ENCODE results near the gene ANAPC7. TPM values are rescaled to one million over a fixed set of nuclear protein-coding genes. Genes with fewer than 3 reads are reported as not detected.
A peak's percentile ranks its signal among the peaks of the same experiment; 100 is the strongest.

The ANAPC7 gene
- total RNA-seq, 1 donor = 31.5 TPM

- peaks cover 6% of the 10 kb centered on the region for H3K36me3 ChIP-seq (ENCODE audit: insufficient read depth, low read length)
- no peak overlapping the region for H3K4me3 ChIP-seq (ENCODE audit: insufficient read depth, low read length)
- no peaks in the 10 kb centered on the region for H4K20me1 ChIP-seq (ENCODE audit: insufficient read depth, low read length)
- H3K27me3 ChIP-seq (ENCODE audit: insufficient read depth, low read length) = no peaks in the 10 kb centered on the region
- H3K79me2 ChIP-seq (ENCODE audit: insufficient read depth, low read length) = no peaks in the 10 kb centered on the region
- no peak overlapping the region for H3K4me2 ChIP-seq (ENCODE audit: insufficient read depth, low read length)
- TF ChIP-seq, protein P1, sequence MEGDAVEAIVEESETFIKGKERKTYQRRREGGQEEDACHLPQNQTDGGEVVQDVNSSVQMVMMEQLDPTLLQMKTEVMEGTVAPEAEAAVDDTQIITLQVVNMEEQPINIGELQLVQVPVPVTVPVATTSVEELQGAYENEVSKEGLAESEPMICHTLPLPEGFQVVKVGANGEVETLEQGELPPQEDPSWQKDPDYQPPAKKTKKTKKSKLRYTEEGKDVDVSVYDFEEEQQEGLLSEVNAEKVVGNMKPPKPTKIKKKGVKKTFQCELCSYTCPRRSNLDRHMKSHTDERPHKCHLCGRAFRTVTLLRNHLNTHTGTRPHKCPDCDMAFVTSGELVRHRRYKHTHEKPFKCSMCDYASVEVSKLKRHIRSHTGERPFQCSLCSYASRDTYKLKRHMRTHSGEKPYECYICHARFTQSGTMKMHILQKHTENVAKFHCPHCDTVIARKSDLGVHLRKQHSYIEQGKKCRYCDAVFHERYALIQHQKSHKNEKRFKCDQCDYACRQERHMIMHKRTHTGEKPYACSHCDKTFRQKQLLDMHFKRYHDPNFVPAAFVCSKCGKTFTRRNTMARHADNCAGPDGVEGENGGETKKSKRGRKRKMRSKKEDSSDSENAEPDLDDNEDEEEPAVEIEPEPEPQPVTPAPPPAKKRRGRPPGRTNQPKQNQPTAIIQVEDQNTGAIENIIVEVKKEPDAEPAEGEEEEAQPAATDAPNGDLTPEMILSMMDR (IDR thresholded peaks at IDR 0.05; ENCODE audit: extremely low read depth, low read depth, low read length) = no peak
- H2AFZ ChIP-seq (ENCODE audit: low read length) = no peak overlapping the region
- no peak for DNase-seq (ENCODE audit: insufficient read length, low spot score, missing footprints)
- peaks cover 1% of the 10 kb centered on the region for H3K4me1 ChIP-seq (ENCODE audit: insufficient read depth, low read length)
- H3K9me3 ChIP-seq (ENCODE audit: low read depth, low read length) = no peaks in the 10 kb centered on the region
- H3K27ac ChIP-seq (ENCODE audit: low read depth, low read length) = no peak overlapping the region
These were observed 37.0 kb downstream of the ANAPC7 start for GRCh38 chr12:110366321-110367142.

DNA sequence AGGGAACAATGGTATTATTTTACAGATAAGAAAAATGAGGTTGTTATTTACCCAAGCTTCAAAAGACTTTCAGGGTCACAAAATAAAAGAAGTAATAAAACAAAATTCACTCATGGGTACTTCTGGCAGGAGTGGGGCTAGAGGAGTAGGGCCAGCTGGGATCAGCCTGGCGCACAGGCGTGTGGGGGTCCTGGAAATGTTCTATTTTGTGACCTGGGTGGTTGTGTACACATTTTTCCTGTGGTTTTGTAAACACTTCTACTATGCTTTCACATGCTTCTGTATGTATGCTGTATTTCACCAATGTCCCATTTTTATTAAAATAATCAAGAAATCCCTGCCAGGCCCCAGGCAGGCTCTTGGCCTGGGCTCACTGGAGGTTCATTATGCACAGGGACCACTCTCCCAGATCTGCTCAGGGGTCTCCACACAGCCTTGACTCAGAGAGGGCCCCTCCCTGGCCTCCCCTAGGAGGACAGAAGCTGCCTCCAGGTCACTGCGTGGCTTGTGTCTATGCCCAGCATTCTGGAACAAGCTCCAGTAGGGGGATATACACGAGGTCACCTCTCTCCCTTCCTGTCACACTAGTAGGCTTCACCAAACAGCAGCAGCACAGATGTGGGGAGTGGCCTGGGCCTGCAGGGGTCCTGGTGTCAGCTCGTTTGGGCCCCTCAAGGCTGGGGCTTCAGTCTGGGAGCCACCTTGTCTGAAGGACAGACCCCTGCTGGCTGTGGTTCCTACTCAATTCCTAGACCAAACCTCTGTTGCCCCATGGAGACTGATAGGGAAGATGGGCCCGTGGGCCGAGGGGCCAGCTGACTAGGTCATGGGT lies 37.8 kb downstream of the ANAPC7 start:
- peaks cover 6% of the 10 kb centered on the region for H3K36me3 ChIP-seq (ENCODE audit: insufficient read depth, low read length)
- no peaks in the 10 kb centered on the region for H3K79me2 ChIP-seq (ENCODE audit: insufficient read depth, low read length)
- no peak overlapping the region for H3K27ac ChIP-seq (ENCODE audit: low read depth, low read length)
- peak; percentile 66 for DNase-seq (ENCODE audit: insufficient read length, low spot score, missing footprints)
- no peaks in the 10 kb centered on the region for H3K27me3 ChIP-seq (ENCODE audit: insufficient read depth, low read length)
- H3K4me1 ChIP-seq (ENCODE audit: insufficient read depth, low read length) = no peaks in the 10 kb centered on the region
- H3K4me3 ChIP-seq (ENCODE audit: insufficient read depth, low read length) = no peak overlapping the region
- H3K9me3 ChIP-seq (ENCODE audit: low read depth, low read length) = no peaks in the 10 kb centered on the region
- H2AFZ ChIP-seq (ENCODE audit: low read length) = no peak overlapping the region
- TF ChIP-seq, protein P1 (IDR thresholded peaks at IDR 0.05; ENCODE audit: extremely low read depth, low read depth, low read length) = no peak
- H3K4me2 ChIP-seq (ENCODE audit: insufficient read depth, low read length) = no peak overlapping the region
- H4K20me1 ChIP-seq (ENCODE audit: insufficient read depth, low read length) = no peaks in the 10 kb centered on the region

DNA sequence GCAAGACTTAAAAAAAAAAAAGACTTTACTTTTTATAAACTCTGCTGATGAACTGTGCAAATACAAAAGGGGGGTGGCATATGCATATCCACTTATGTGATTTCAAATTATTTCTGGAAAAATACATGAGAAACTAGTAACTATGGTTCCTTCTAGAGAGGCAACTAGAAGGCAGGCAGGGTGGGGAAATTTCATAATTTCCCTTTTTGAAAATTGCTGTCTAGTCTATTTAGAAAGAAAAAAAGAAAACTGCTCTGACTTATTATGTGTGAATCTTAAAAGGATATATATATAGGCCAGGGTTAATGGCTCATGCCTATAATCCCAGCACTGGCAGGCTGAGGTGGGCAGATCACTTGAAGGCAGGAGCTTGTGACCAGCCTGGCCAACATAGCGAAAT lies 42.3 kb downstream of the ANAPC7 start:
- H3K4me1 ChIP-seq (ENCODE audit: insufficient read depth, low read length) = no peaks in the 10 kb centered on the region
- no peak for DNase-seq (ENCODE audit: insufficient read length, low spot score, missing footprints)
- H3K27ac ChIP-seq (ENCODE audit: low read depth, low read length) = no peak overlapping the region
- H3K4me2 ChIP-seq (ENCODE audit: insufficient read depth, low read length) = no peak overlapping the region
- H3K9me3 ChIP-seq (ENCODE audit: low read depth, low read length) = no peaks in the 10 kb centered on the region
- no peaks in the 10 kb centered on the region for H3K79me2 ChIP-seq (ENCODE audit: insufficient read depth, low read length)
- TF ChIP-seq, protein P1 (IDR thresholded peaks at IDR 0.05; ENCODE audit: extremely low read depth, low read depth, low read length) = no peak
- H3K27me3 ChIP-seq (ENCODE audit: insufficient read depth, low read length) = no peaks in the 10 kb centered on the region
- no peak overlapping the region for H2AFZ ChIP-seq (ENCODE audit: low read length)
- H3K36me3 ChIP-seq (ENCODE audit: insufficient read depth, low read length) = no peaks in the 10 kb centered on the region
- H4K20me1 ChIP-seq (ENCODE audit: insufficient read depth, low read length) = no peaks in the 10 kb centered on the region
- no peak overlapping the region for H3K4me3 ChIP-seq (ENCODE audit: insufficient read depth, low read length)
